HG03135 (cell line): Measurements from ENCODE around the gene OR2C1.

Experiments
- ATAC-seq: cut with Tn5 transposase; IDR thresholded peaks from one replicate; pipeline ENCODE4 v1.9.1; 2021; ENCODE audit warnings: mild to moderate bottlenecking, moderate library complexity; ENCODE audit not compliant: unreplicated experiment

Gene OR2C1

GRCh38 chr16:3355589-3355988, at the start of gene OR2C1:
Gene OR2C1, plus strand, starts transcription at chr16:3355889. Its CDS starts 52 bp downstream, at chr16:3355941.
- ATAC-seq = no peak

- ATAC-seq = no peak
These were observed 49.6 kb upstream of the OR2C1 start for GRCh38 chr16:3306078-3306477.

GRCh38 chr16:3311496-3311895, 44.2 kb upstream of the OR2C1 start:
- ATAC-seq = no peak

- no peak for ATAC-seq
These were observed 38.2 kb upstream of the OR2C1 start for GRCh38 chr16:3317315-3317999.

- no peak for ATAC-seq
These were observed 33.9 kb upstream of the OR2C1 start for GRCh38 chr16:3321816-3322215.

GRCh38 chr16:3327514-3327913, 28.2 kb upstream of the OR2C1 start:
- no peak for ATAC-seq

- no peak for ATAC-seq
These were observed 27.6 kb upstream of the OR2C1 start for GRCh38 chr16:3328104-3328503.

GRCh38 chr16:3328643-3329042, 27.0 kb upstream of the OR2C1 start:
- ATAC-seq = no peak

GRCh38 chr16:3346041-3346440, 9.6 kb upstream of the OR2C1 start:
- no peak for ATAC-seq

GRCh38 chr16:3347586-3347985, 8.1 kb upstream of the OR2C1 start:
- no peak for ATAC-seq

- no peak for ATAC-seq
These were observed 7.0 kb upstream of the OR2C1 start for GRCh38 chr16:3348547-3349167.

GRCh38 chr16:3349175-3349574, 6.5 kb upstream of the OR2C1 start:
- ATAC-seq = no peak

- ATAC-seq = no peak
These were observed 429 bp downstream of the OR2C1 start for GRCh38 chr16:3356118-3356517.

- ATAC-seq = no peak
These were observed 3.2 kb downstream of the OR2C1 start for GRCh38 chr16:3358871-3359270.

- no peak for ATAC-seq
These were observed 7.2 kb downstream of the OR2C1 start for GRCh38 chr16:3362931-3363330.

GRCh38 chr16:3363793-3364192, 8.1 kb downstream of the OR2C1 start:
- no peak for ATAC-seq

GRCh38 chr16:3364774-3365427, 9.2 kb downstream of the OR2C1 start:
- peak; percentile 85 for ATAC-seq

- ATAC-seq = no peak
These were observed 13.4 kb downstream of the OR2C1 start for GRCh38 chr16:3369073-3369472.

GRCh38 chr16:3375680-3376079, 20.0 kb downstream of the OR2C1 start:
- no peak for ATAC-seq

- ATAC-seq = no peak
These were observed 22.2 kb downstream of the OR2C1 start for GRCh38 chr16:3377917-3378316.

- no peak for ATAC-seq
These were observed 27.4 kb downstream of the OR2C1 start for GRCh38 chr16:3383045-3383448.

- no peak for ATAC-seq
These were observed 32.6 kb downstream of the OR2C1 start for GRCh38 chr16:3388325-3388724.
